PC-9 (cell line): ENCODE data around the gene C1QTNF9. TPM values are rescaled to one million over a fixed set of nuclear protein-coding genes. Genes with fewer than 3 reads are reported as not detected.

ENCODE experiments used
- BruUV-seq: library from RNA; stranded (reverse); fragments of 400-500 nt; replicated peaks from 2 replicates; lab custom pipeline; 2021; lab: Mats Ljungman, UMichigan
- CTCF ChIA-PET: fragments of 300-600 bp; sonication (Branson Sonifier 250); formaldehyde crosslinking; loops from one replicate; lab custom pipeline; 2022; ENCODE audit warnings: antibody characterized with exemption; lab: Charles Lee
- POLR2A ChIA-PET: fragments of 300-600 bp; sonication (Branson Sonifier 250); formaldehyde crosslinking; loops from one replicate; lab custom pipeline; 2022; ENCODE audit warnings: antibody characterized with exemption; ENCODE audit not compliant: unreplicated experiment; lab: Charles Lee
- DNase-seq, 2 experiments: peaks; one replicate each; pipeline versions ENCODE4 v3.0.0 to v3.0.0-alpha.2; 2015 to 2022; ENCODE audit warnings: mixed read lengths in 1 of 2
- H2AFZ ChIP-seq: fragments of 200-600 bp; sonication (generic); 2 replicates; pipeline ENCODE4 v1.8.1; 2017; ENCODE audit warnings: antibody characterized with exemption
- H3F3A ChIP-seq: fragments of 200-600 bp; sonication (generic); 2 replicates; pipeline ENCODE4 v1.8.1; 2017; ENCODE audit warnings: antibody characterized with exemption, mild to moderate bottlenecking, low read depth; ENCODE audit not compliant: insufficient read depth
- H3K27ac ChIP-seq: fragments of 200-600 bp; sonication (generic); 2 replicates; pipeline ENCODE4 v1.6.1; 2016; ENCODE audit warnings: mixed run types
- H3K27me3 ChIP-seq: fragments of 200-600 bp; sonication (generic); 2 replicates; pipeline ENCODE4 v1.6.1; 2016; ENCODE audit warnings: low read depth, mixed run types; ENCODE audit not compliant: insufficient read depth
- H3K36me3 ChIP-seq: fragments of 200-600 bp; sonication (generic); 2 replicates; pipeline ENCODE4 v1.6.1; 2016; ENCODE audit warnings: low read depth, mixed run types
- H3K4me1 ChIP-seq: fragments of 200-600 bp; sonication (generic); replicated peaks from 2 replicates; pipeline ENCODE4 v1.6.1; 2016; ENCODE audit warnings: mixed run types; ENCODE audit not compliant: insufficient read depth
- H3K4me2 ChIP-seq: fragments of 200-600 bp; sonication (generic); 2 replicates; pipeline ENCODE4 v1.6.1; 2017; ENCODE audit warnings: mixed run types
- H3K4me3 ChIP-seq: fragments of 200-600 bp; sonication (generic); 2 replicates; pipeline ENCODE4 v1.6.1; 2016; ENCODE audit warnings: mixed run types
- H3K79me2 ChIP-seq: fragments of 200-600 bp; sonication (generic); 2 replicates; pipeline ENCODE4 v1.6.1; 2017; ENCODE audit warnings: low read depth, mixed run types
- H3K9me2 ChIP-seq: fragments of 200-600 bp; sonication (generic); 2 replicates; pipeline ENCODE4 v1.8.1; 2017; ENCODE audit warnings: mild to moderate bottlenecking; ENCODE audit not compliant: insufficient read depth
- H3K9me3 ChIP-seq: fragments of 200-600 bp; sonication (generic); 2 replicates; pipeline ENCODE4 v1.8.1; 2016; ENCODE audit warnings: low read depth; ENCODE audit not compliant: insufficient read depth
- H4K20me1 ChIP-seq: fragments of 200-600 bp; sonication (generic); 2 replicates; pipeline ENCODE4 v1.8.1; 2017; ENCODE audit not compliant: insufficient read depth
- EZH2 ChIP-seq: fragments of 200-600 bp; sonication (generic); IDR thresholded peaks from 2 replicates; pipeline ENCODE4 v1.8.0; 2017; ENCODE audit warnings: antibody characterized with exemption, low read depth
- intact Hi-C: fragments of 100-400 bp; cut with micrococcal nuclease; formaldehyde crosslinking; loops from one replicate; pipeline ENCODE4 v1.10.0; 2022; ENCODE audit not compliant: unreplicated experiment
- total RNA-seq: library from RNA; stranded (reverse); gene quantifications from 2 replicates; pipeline ENCODE4 v1.2.3, GENCODE V29; 2021
- TF ChIP-seq, protein P1 (sequence below): fragments of 200-600 bp; sonication (generic); conservative IDR thresholded peaks from 2 replicates; pipeline ENCODE4 v1.6.1; 2017; ENCODE audit warnings: mixed run types, antibody characterized with exemption, mild to moderate bottlenecking, moderate library complexity

Gene C1QTNF9
- total RNA-seq, 1 experiment from 2014 or later = not detected

DNA sequence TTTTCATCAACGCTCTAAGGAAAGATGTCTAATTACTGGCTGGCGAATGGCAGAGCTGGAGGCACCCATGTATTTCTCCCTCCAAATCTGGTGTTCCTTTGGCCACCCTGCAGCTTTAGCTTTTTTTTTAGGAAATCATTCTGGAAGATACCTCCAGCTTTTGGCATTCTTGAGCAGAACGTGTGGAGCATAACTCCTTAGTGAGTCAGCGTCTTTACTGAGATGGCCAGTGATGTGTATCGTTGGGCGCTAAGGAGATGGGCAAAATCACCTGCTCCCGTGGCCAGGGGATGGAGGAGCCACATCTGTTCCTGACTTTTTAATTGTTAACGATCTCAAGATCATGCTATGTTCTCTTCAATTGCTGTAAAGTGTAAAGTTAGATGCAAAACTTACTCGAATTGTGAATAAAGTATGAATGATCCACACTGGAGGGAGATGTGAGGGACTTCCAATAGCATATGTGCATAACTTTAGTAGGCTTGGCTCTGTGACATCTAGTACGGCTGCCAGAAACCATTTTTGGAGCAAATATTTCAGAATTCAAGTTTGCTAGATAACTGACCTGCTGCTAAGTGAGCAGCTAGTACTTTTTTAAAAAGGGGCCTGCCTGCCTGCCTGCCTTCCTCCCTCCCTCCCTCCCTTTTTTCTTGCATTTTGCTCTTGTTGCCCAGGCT lies 24.4 kb upstream of the C1QTNF9 start:
- Histone ChIP-seq H3K4me2 (no peak overlapping the region), H4K20me1 (no peaks in the 10 kb centered on the region; the same call in 1 of the 2 replicates), H3K27me3 (no peaks in the 10 kb centered on the region), H3K79me2 (no peaks in the 10 kb centered on the region), H3K9me3 (no peaks in the 10 kb centered on the region), H2AFZ (no peak overlapping the region), H3K27ac (no peak overlapping the region), H3K9me2 (no peaks in the 10 kb centered on the region), H3K36me3 (peaks cover 10% of the 10 kb centered on the region; the same call in 1 of the 2 replicates), H3K4me3 (no peak overlapping the region), H3F3A (no peaks in the 10 kb centered on the region), H3K4me1 (no peaks in the 10 kb centered on the region)
- no peak for TF ChIP-seq EZH2
- TF ChIP-seq, protein P1, sequence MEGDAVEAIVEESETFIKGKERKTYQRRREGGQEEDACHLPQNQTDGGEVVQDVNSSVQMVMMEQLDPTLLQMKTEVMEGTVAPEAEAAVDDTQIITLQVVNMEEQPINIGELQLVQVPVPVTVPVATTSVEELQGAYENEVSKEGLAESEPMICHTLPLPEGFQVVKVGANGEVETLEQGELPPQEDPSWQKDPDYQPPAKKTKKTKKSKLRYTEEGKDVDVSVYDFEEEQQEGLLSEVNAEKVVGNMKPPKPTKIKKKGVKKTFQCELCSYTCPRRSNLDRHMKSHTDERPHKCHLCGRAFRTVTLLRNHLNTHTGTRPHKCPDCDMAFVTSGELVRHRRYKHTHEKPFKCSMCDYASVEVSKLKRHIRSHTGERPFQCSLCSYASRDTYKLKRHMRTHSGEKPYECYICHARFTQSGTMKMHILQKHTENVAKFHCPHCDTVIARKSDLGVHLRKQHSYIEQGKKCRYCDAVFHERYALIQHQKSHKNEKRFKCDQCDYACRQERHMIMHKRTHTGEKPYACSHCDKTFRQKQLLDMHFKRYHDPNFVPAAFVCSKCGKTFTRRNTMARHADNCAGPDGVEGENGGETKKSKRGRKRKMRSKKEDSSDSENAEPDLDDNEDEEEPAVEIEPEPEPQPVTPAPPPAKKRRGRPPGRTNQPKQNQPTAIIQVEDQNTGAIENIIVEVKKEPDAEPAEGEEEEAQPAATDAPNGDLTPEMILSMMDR = no peak
- POLR2A ChIA-PET = no interaction called here
- CTCF ChIA-PET = no interaction called here
- DNase-seq = no peak
- intact Hi-C loops = no loop called here
- BruUV-seq = no TSS peak

GRCh38 chr13:24286624-24287023 lies 22.8 kb upstream of the C1QTNF9 start:
- no peaks in the 10 kb centered on the region for H3K9me3 ChIP-seq
- TF ChIP-seq EZH2 = no peak
- TF ChIP-seq, protein P1 = no peak
- intact Hi-C loops = no loop called here
- no peak overlapping the region for H2AFZ ChIP-seq
- H3K9me2 ChIP-seq = no peaks in the 10 kb centered on the region
- no peaks in the 10 kb centered on the region for H3K27me3 ChIP-seq
- H4K20me1 ChIP-seq = no peaks in the 10 kb centered on the region; the same call in 1 of the 2 replicates
- peaks cover 12% of the 10 kb centered on the region; the same call in 1 of the 2 replicates for H3K36me3 ChIP-seq
- ChIA-PET POLR2A (no interaction called here), CTCF (no interaction called here)
- H3K79me2 ChIP-seq = no peaks in the 10 kb centered on the region
- no peaks in the 10 kb centered on the region for H3F3A ChIP-seq
- H3K4me2 ChIP-seq = no peak overlapping the region
- DNase-seq = no peak
- BruUV-seq = no TSS peak
- H3K27ac ChIP-seq = no peak overlapping the region
- H3K4me3 ChIP-seq = no peak overlapping the region
- H3K4me1 ChIP-seq = no peaks in the 10 kb centered on the region

DNA sequence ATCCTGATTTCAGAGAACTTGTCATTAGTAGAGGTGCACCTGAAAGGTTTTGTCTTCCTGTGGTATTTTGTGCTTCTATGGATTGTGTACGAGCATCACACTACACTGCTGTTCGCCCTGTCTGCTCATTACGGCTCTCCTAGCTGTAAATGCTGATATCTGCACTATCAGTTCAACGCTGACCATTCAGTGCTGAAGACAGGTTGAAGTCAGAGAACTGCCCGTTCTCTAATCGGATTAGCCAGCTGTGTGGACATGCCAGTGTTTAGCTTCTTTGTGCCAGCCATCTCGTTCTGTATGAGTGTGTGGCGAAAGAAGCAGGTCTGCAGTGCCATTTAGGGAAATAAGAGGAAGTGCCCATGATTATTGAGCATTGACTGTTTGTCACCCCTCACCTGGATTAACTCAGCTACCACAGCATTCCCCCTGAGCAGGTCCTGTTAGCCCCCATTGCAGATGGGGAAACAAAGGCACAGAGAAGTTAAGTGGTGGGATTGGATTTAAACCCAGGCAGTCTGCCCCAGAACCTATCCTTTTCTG lies 21.6 kb upstream of the C1QTNF9 start:
- Histone ChIP-seq H3K36me3 (peaks cover 12% of the 10 kb centered on the region; the same call in 1 of the 2 replicates), H3K9me2 (no peaks in the 10 kb centered on the region), H3K4me1 (no peaks in the 10 kb centered on the region), H3K79me2 (no peaks in the 10 kb centered on the region), H3K27me3 (no peaks in the 10 kb centered on the region), H3K9me3 (no peaks in the 10 kb centered on the region), H3K4me3 (no peak overlapping the region), H2AFZ (no peak overlapping the region), H3K27ac (no peak overlapping the region), H4K20me1 (no peaks in the 10 kb centered on the region), H3K4me2 (no peak overlapping the region), H3F3A (no peaks in the 10 kb centered on the region)
- CTCF ChIA-PET = no interaction called here
- intact Hi-C loops = no loop called here
- no peak for DNase-seq
- no peak for TF ChIP-seq EZH2
- TF ChIP-seq, protein P1 = no peak
- no TSS peak for BruUV-seq
- POLR2A ChIA-PET = no interaction called here
